Endothelial cell of umbilical vein (primary cell): ENCODE results near the gene DIS3L2. TPM values are rescaled to one million over a fixed set of nuclear protein-coding genes. Genes with fewer than 3 reads are reported as not detected.

Experiments
- BruUV-seq: library from RNA; stranded (reverse); fragments of 400-500 nt; replicated peaks from 2 replicates; lab custom pipeline; 2021; lab: Mats Ljungman, UMichigan
- CTCF ChIA-PET: fragments of 300-600, 350-600 bp; sonication (Branson Sonifier 250); formaldehyde crosslinking; loops from one replicate; lab custom pipeline; 2021; ENCODE audit warnings: antibody characterized with exemption, inconsistent platforms; lab: Charles Lee
- POLR2A ChIA-PET: fragments of 300-600, 350-600 bp; sonication (Branson Sonifier 250); formaldehyde crosslinking; loops from one replicate; lab custom pipeline; 2021; ENCODE audit warnings: antibody characterized with exemption, inconsistent platforms; lab: Charles Lee
- DNase-seq: peaks from one replicate; pipeline ENCODE4 v3.0.0-alpha.2; 2011; ENCODE audit warnings: low read depth, low spot score
- FAIRE-seq: peaks from 2 replicates; lab custom pipeline; 2011; peaks lifted over from hg19 to GRCh38; lab: Jason Lieb, UNC
- H2AFZ ChIP-seq: 2 replicates; pipeline ENCODE4 v1.6.0; 2012; ENCODE audit warnings: low read depth, low read length, control low read depth, inconsistent platforms
- H3K27ac ChIP-seq: 2 replicates; pipeline ENCODE4 v1.5.1; 2011; ENCODE audit warnings: low read depth, mild to moderate bottlenecking, control low read depth, low read length, moderate library complexity; ENCODE audit not compliant: insufficient read depth
- H3K27me3 ChIP-seq, 2 experiments: 2 replicates each; pipeline versions ENCODE4 v1.6.0 to v1.6.1; 2011; ENCODE audit warnings: low read length in 2 of 2, mixed read lengths in 1 of 2; ENCODE audit not compliant: control insufficient read depth in 2 of 2, insufficient read depth in 2 of 2
- H3K36me3 ChIP-seq, 2 experiments: 2 replicates in 1 of 2; 3 replicates in 1 of 2; pipeline ENCODE4 v1.5.1; 2011; ENCODE audit warnings: low read length in 2 of 2, mild to moderate bottlenecking in 1 of 2, moderate library complexity in 1 of 2; ENCODE audit not compliant: control insufficient read depth in 2 of 2, insufficient read depth in 2 of 2; ENCODE audit errors: extremely low read depth in 1 of 2
- H3K4me1 ChIP-seq: 3 replicates; pipeline ENCODE4 v1.5.1; 2011; ENCODE audit warnings: mild to moderate bottlenecking, low read length; ENCODE audit not compliant: control insufficient read depth, insufficient read depth; ENCODE audit errors: extremely low read depth
- H3K4me2 ChIP-seq: 2 replicates; pipeline ENCODE4 v1.6.1; 2011; ENCODE audit warnings: low read length, control low read depth, mixed read lengths; ENCODE audit not compliant: insufficient read depth
- H3K4me3 ChIP-seq, 3 experiments: fragments of 200-600 bp in 1 of 3; sonication (generic), shearing (Covaris generic) in 1 of 3; replicated peaks in 1 of 3; 2 replicates each; pipeline ENCODE4 v1.5.1; 2011 to 2016; ENCODE audit warnings: control low read depth in 3 of 3, low read length in 3 of 3, mild to moderate bottlenecking in 2 of 3, inconsistent platforms in 1 of 3, low read depth in 1 of 3, moderate library complexity in 1 of 3; ENCODE audit not compliant: insufficient read depth in 1 of 3
- H3K79me2 ChIP-seq: 2 replicates; pipeline ENCODE4 v1.6.0; 2012; ENCODE audit warnings: low read length, inconsistent platforms; ENCODE audit not compliant: control insufficient read depth, insufficient read depth
- H3K9ac ChIP-seq: replicated peaks from 2 replicates; pipeline ENCODE3; 2011; ENCODE audit warnings: low read length, control low read depth; ENCODE audit not compliant: insufficient read depth; ENCODE audit errors: extremely low read depth
- H3K9me1 ChIP-seq: replicated peaks from 3 replicates; pipeline ENCODE4 v1.6.0; 2011; ENCODE audit warnings: mild to moderate bottlenecking, low read length; ENCODE audit not compliant: control insufficient read depth, insufficient read depth; ENCODE audit errors: extremely low read depth
- H3K9me3 ChIP-seq: replicated peaks from 2 replicates; pipeline ENCODE4 v1.5.1; 2012; ENCODE audit warnings: low read length, inconsistent platforms; ENCODE audit not compliant: control insufficient read depth, insufficient read depth
- H4K20me1 ChIP-seq: replicated peaks from 2 replicates; pipeline ENCODE3; 2011; ENCODE audit warnings: mild to moderate bottlenecking, low read length; ENCODE audit not compliant: control insufficient read depth, insufficient read depth; ENCODE audit errors: extremely low read depth
- EZH2 ChIP-seq: IDR thresholded peaks from 2 replicates; pipeline ENCODE4 v1.6.1; 2012; ENCODE audit warnings: borderline replicate concordance, low read depth, mild to moderate bottlenecking, moderate library complexity, low read length, inconsistent platforms; ENCODE audit not compliant: severe bottlenecking
- FOS ChIP-seq: IDR thresholded peaks from 2 replicates; pipeline ENCODE4 v1.6.1; 2011; ENCODE audit warnings: mild to moderate bottlenecking, low read length, moderate library complexity, borderline replicate concordance; ENCODE audit not compliant: insufficient read depth
- GATA2 ChIP-seq: IDR thresholded peaks from 2 replicates; pipeline ENCODE4 v1.7.0; 2011; ENCODE audit warnings: low read depth, mild to moderate bottlenecking, moderate library complexity, mixed read lengths, low read length; ENCODE audit not compliant: insufficient read length, insufficient read depth
- JUN ChIP-seq: IDR thresholded peaks from 2 replicates; pipeline ENCODE4 v1.6.1; 2011; ENCODE audit warnings: borderline replicate concordance, low read depth; ENCODE audit not compliant: insufficient read length, insufficient read depth
- MAX ChIP-seq: IDR thresholded peaks from 2 replicates; pipeline ENCODE4 v1.6.1; 2011; ENCODE audit not compliant: insufficient read depth, insufficient read length
- MYC ChIP-seq: IDR thresholded peaks from one replicate; pipeline ENCODE4 v1.6.1; 2011; ENCODE audit warnings: mild to moderate bottlenecking, low read depth, low read length
- POLR2A ChIP-seq: IDR thresholded peaks from 2 replicates; pipeline ENCODE4 v1.6.1; 2012; ENCODE audit warnings: low read depth, mild to moderate bottlenecking, control low read depth, low read length
- POLR2AphosphoS5 ChIP-seq: IDR thresholded peaks from 2 replicates; pipeline ENCODE4 v1.6.1; 2012; ENCODE audit warnings: low read depth, mild to moderate bottlenecking, control low read depth, low read length, moderate library complexity; ENCODE audit not compliant: insufficient read depth
- dilution Hi-C: fragments of 300-500 bp; cut with MboI; formaldehyde crosslinking; loops from one replicate; pipeline ENCODE4 v1.15.0; 2019; ENCODE audit warnings: low sequenced_read_pairs; ENCODE audit not compliant: extremely low pct_ligation_motif_present
- intact Hi-C: fragments of 100-400 bp; cut with micrococcal nuclease; formaldehyde crosslinking; loops from one replicate; pipeline ENCODE4 v1.10.0; 2022
- polyA plus RNA-seq, 4 experiments: library from polyadenylated mRNA; depleted of rRNA in 3 of 4; stranded (reverse) in 3 of 4; unstranded in 1 of 4; fragments of >200 nt; gene quantifications; 2 replicates each; pipeline versions ENCODE4 v1.2.1 to v1.2.3, GENCODE V29; 2011 to 2012; ENCODE audit warnings: missing spikeins in 1 of 4
- total RNA-seq: library from RNA; stranded (reverse); gene quantifications from 2 replicates; pipeline ENCODE4 v1.2.3, GENCODE V29; 2021
- TF ChIP-seq, protein P1 (sequence below), 2 donors: IDR thresholded peaks; 1 replicate in 1 of 2; 2 replicates in 1 of 2; pipeline ENCODE4 v1.5.1; 2011; ENCODE audit warnings: low read length in 2 of 2, mild to moderate bottlenecking in 2 of 2, moderate library complexity in 2 of 2, control low read depth in 1 of 2, inconsistent platforms in 1 of 2, low read depth in 1 of 2; ENCODE audit not compliant: insufficient read depth in 1 of 2; ENCODE audit errors: extremely low read depth in 1 of 2

Gene DIS3L2
- total and polyA plus RNA-seq, 2 donors (not counting 3 experiments of a cell fraction or from before 2014, with no cell fraction given) = 14.6 to 31.2 TPM

DNA sequence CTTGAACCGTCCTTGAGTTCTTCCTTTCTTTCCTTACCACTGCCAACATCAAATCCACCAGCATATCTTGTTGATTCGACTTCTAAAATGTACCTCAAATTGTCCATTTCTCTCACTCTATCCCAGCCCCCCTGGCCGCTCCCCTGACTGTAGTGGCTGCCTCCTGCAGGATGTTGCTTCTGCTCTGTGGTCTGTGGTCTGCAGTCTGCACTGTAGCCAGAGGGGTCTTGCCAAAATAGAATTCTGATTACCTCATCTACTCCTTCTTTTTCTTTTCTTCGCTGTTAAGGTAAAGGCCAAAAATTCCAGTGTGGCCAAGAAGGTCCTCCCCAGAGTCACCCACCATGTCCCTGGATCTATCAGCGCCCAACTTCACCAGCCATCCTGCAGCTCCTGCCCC, 337.6 kb downstream of the DIS3L2 start:
- no peak for TF ChIP-seq MAX
- TF ChIP-seq, protein P1, sequence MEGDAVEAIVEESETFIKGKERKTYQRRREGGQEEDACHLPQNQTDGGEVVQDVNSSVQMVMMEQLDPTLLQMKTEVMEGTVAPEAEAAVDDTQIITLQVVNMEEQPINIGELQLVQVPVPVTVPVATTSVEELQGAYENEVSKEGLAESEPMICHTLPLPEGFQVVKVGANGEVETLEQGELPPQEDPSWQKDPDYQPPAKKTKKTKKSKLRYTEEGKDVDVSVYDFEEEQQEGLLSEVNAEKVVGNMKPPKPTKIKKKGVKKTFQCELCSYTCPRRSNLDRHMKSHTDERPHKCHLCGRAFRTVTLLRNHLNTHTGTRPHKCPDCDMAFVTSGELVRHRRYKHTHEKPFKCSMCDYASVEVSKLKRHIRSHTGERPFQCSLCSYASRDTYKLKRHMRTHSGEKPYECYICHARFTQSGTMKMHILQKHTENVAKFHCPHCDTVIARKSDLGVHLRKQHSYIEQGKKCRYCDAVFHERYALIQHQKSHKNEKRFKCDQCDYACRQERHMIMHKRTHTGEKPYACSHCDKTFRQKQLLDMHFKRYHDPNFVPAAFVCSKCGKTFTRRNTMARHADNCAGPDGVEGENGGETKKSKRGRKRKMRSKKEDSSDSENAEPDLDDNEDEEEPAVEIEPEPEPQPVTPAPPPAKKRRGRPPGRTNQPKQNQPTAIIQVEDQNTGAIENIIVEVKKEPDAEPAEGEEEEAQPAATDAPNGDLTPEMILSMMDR (IDR thresholded peaks at IDR 0.05; ENCODE audit: extremely low read depth in 1 of 2, insufficient read depth in 1 of 2, low read depth in 1 of 2, low read length in 2 of 2) = no peak
- TF ChIP-seq EZH2 = no peak
- TF ChIP-seq MYC = no peak
- TF ChIP-seq POLR2A = no peak
- TF ChIP-seq POLR2AphosphoS5 = no peak
- TF ChIP-seq FOS = no peak
- no peak for TF ChIP-seq JUN
- no peak for TF ChIP-seq GATA2
- DNase-seq (no peak), FAIRE-seq (no peak)
- Histone ChIP-seq H3K4me1 (peaks cover 14% of the 10 kb centered on the region), H3K9me1 (no peaks in the 10 kb centered on the region), H4K20me1 (no peaks in the 10 kb centered on the region), H3K79me2 (no peaks in the 10 kb centered on the region), H3K4me2 (no peak overlapping the region), H3K4me3 (no peak overlapping the region), H3K36me3 (no peaks in the 10 kb centered on the region), H3K9ac (no peak overlapping the region), H2AFZ (no peak overlapping the region), H3K27me3 (no peaks in the 10 kb centered on the region), H3K9me3 (no peaks in the 10 kb centered on the region), H3K27ac (no peak overlapping the region)
- intact Hi-C loops (no loop called here), dilution Hi-C loops (no loop called here)
- ChIA-PET CTCF (interaction anchor here (1.3 to 3.4 kb wide), 2 partner anchors 16 to 374 kb away, joined by 4 to 14 read pairs; no protein-coding TSS in a partner anchor), POLR2A (no interaction called here)
- no TSS peak for BruUV-seq
